ENCODE data around the gene CYP1A2.

DNA sequence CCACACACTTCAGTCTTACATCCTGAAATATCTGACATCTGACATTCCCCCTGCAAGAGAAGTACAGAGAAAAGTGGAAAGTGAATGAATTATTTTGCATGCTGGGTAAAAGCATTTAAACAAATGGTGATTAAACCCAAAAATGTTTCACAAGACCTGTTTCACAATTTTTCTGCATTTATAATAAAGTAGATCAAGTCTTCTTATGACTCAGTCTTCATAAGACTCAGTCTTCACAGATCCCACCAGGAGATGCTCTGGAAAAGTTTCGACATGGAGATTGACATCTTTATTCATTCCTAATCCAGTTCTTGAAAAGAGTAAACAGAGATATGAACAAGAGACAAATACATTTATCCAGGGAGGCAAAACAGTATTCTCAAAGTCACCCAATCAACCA lies 39.6 kb upstream of the CYP1A2 start:
- TF ChIP-seq, protein P1, sequence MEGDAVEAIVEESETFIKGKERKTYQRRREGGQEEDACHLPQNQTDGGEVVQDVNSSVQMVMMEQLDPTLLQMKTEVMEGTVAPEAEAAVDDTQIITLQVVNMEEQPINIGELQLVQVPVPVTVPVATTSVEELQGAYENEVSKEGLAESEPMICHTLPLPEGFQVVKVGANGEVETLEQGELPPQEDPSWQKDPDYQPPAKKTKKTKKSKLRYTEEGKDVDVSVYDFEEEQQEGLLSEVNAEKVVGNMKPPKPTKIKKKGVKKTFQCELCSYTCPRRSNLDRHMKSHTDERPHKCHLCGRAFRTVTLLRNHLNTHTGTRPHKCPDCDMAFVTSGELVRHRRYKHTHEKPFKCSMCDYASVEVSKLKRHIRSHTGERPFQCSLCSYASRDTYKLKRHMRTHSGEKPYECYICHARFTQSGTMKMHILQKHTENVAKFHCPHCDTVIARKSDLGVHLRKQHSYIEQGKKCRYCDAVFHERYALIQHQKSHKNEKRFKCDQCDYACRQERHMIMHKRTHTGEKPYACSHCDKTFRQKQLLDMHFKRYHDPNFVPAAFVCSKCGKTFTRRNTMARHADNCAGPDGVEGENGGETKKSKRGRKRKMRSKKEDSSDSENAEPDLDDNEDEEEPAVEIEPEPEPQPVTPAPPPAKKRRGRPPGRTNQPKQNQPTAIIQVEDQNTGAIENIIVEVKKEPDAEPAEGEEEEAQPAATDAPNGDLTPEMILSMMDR (IDR thresholded peaks at IDR 0.05), result no peak
- TF ChIP-seq POLR2A (IDR thresholded peaks at IDR 0.05), result no peak
